Breast epithelium (tissue), 3 donors: ENCODE data around the gene ACTMAP.

Source experiments
- CTCF ChIP-seq, 3 donors: fragments of 450-650 bp; IDR thresholded peaks; one replicate each; pipeline ENCODE4 v1.5.1; 2016 to 2017; ENCODE audit warnings: antibody characterized with exemption in 3 of 3, mild to moderate bottlenecking in 3 of 3, moderate library complexity in 3 of 3
- POLR2A ChIP-seq: fragments of 450-650 bp; IDR thresholded peaks from one replicate; pipeline ENCODE4 v1.6.1; 2016; ENCODE audit warnings: antibody characterized with exemption, mild to moderate bottlenecking, moderate library complexity

GRCh38 chr19:40778706-40779284 is 28.5 kb upstream of the ACTMAP start:
- TF ChIP-seq CTCF (IDR thresholded peaks at IDR 0.05) (no peak), POLR2A (no peak)
